Testis (tissue), 3 donors: ENCODE results near the gene TMEM184A. TPM values are rescaled to one million over a fixed set of nuclear protein-coding genes. Genes with fewer than 3 reads are reported as not detected.

Experiments
- DNase-seq: peaks from one replicate; pipeline ENCODE4 v3.0.0-alpha.2; 2019
- H3K27ac ChIP-seq, 2 donors: fragments of 200-600 bp; sonication (generic); one replicate each; pipeline ENCODE4 v1.5.1; 2019
- H3K27me3 ChIP-seq: fragments of 200-600 bp; sonication (generic); one replicate; pipeline ENCODE4 v1.5.1; 2019
- H3K36me3 ChIP-seq: fragments of 200-600 bp; sonication (generic); one replicate; pipeline ENCODE4 v1.5.1; 2017; ENCODE audit warnings: low read depth; ENCODE audit errors: missing control alignments
- H3K4me1 ChIP-seq: fragments of 200-600 bp; sonication (generic); one replicate; pipeline ENCODE4 v1.5.1; 2019
- H3K4me3 ChIP-seq, 2 donors: fragments of 200-600 bp; sonication (generic); one replicate each; pipeline ENCODE4 v1.5.1; 2017 to 2019
- H3K9me3 ChIP-seq: fragments of 200-600 bp; sonication (generic); one replicate; pipeline ENCODE4 v1.5.1; 2017
- CTCF ChIP-seq, 3 experiments: fragments of 450-650 bp in 2 of 3; fragments of 200-600 bp in 1 of 3; sonication (generic) in 1 of 3; IDR thresholded peaks; one replicate each; pipeline ENCODE4 v1.5.1; 2016 to 2019; ENCODE audit warnings: antibody characterized with exemption in 3 of 3, mild to moderate bottlenecking in 2 of 3, moderate library complexity in 1 of 3
- POLR2A ChIP-seq: fragments of 450-650 bp; IDR thresholded peaks from one replicate; pipeline ENCODE4 v1.6.1; 2017; ENCODE audit warnings: antibody characterized with exemption, mild to moderate bottlenecking, moderate library complexity
- WGBS, 2 donors: methylation state at CpG; one replicate each; pipeline ENCODE4 v1.1.5; 2018; 5-methylcytosine and 5-hydroxymethylcytosine counted together
- intact Hi-C: fragments of 100-400 bp; cut with DNase I; formaldehyde crosslinking; loops from one replicate; pipeline ENCODE4 v1.15.1; 2023; ENCODE audit warnings: low total_unique reads
- polyA plus RNA-seq: library from polyadenylated mRNA; stranded (reverse); fragments of 350-450 nt; fragmentation: Illumina TruSeq; extraction: RNeasy Lipid Tissue Mini Kit (QIAGEN cat#74804); gene quantifications from one replicate; pipeline ENCODE4 v1.2.3, GENCODE V29; 2014; ENCODE audit warnings: low read depth, low replicate concordance; ENCODE audit not compliant: insufficient read depth
- total RNA-seq, 2 donors: library from RNA; depleted of rRNA; stranded (reverse); fragments of >200 nt; gene quantifications; one replicate each; pipeline ENCODE4 v1.2.3, GENCODE V29; 2016

Gene TMEM184A
- total and polyA plus RNA-seq, 3 donors from 2014 or later = 7.1 to 20.9 (median 18.7) TPM

GRCh38 chr7:1576521-1577253 is 20.7 kb upstream of the TMEM184A start:
- no peaks in the 10 kb centered on the region for H3K27me3 ChIP-seq
- intact Hi-C loops = loop anchor here (10.0 kb wide), 1 partner anchor 638 kb away; no protein-coding TSS in a partner anchor

GRCh38 chr7:1575809-1576208 is 19.8 kb upstream of the TMEM184A start:
- Histone ChIP-seq H3K9me3 (no peaks in the 10 kb centered on the region), H3K4me3 (no peak overlapping the region), H3K4me1 (peaks cover 17% of the 10 kb centered on the region), H3K27me3 (no peaks in the 10 kb centered on the region), H3K27ac (no peak overlapping the region), H3K36me3 (no peaks in the 10 kb centered on the region)
- no peak for DNase-seq
- intact Hi-C loops = loop anchor here (10.0 kb wide), 1 partner anchor 639 kb away; no protein-coding TSS in a partner anchor
- TF ChIP-seq POLR2A (no peak), CTCF (IDR thresholded peaks at IDR 0.05) (no peak)
- 87 to 98% methylated on average over 7 of the region's 7 CpGs for WGBS, 2 donors

More at GRCh38 chr7:1576521-1577253, 20.7 kb upstream of the TMEM184A start:
- TF ChIP-seq POLR2A (no peak), CTCF (IDR thresholded peaks at IDR 0.05) (no peak)
- 77 to 80% methylated on average over 15 of the region's 15 CpGs for WGBS, 2 donors
- H3K36me3 ChIP-seq = no peaks in the 10 kb centered on the region
- peaks cover 8% of the 10 kb centered on the region for H3K4me1 ChIP-seq
- H3K27ac ChIP-seq = no peak overlapping the region
- no peak for DNase-seq
- no peak overlapping the region for H3K4me3 ChIP-seq
- no peaks in the 10 kb centered on the region for H3K9me3 ChIP-seq

- no peak for TF ChIP-seq CTCF (IDR thresholded peaks at IDR 0.05)
- TF ChIP-seq POLR2A = no peak
- Histone ChIP-seq H3K4me1 (peaks cover 22% of the 10 kb centered on the region), H3K27ac (peak overlapping the region in 1 of 2 donors; percentile 96), H3K36me3 (no peaks in the 10 kb centered on the region), H3K27me3 (no peaks in the 10 kb centered on the region), H3K4me3 (no peak overlapping the region), H3K9me3 (no peaks in the 10 kb centered on the region)
- WGBS, 2 donors = 81 to 84% methylated on average over 7 of the region's 7 CpGs
- DNase-seq = no peak
- intact Hi-C loops = loop anchor here (10.0 kb wide), 1 partner anchor 643 kb away; no protein-coding TSS in a partner anchor
Observed at GRCh38 chr7:1572111-1572822, 16.3 kb upstream of the TMEM184A start.

GRCh38 chr7:1569833-1570632 is 14.0 kb upstream of the TMEM184A start, which contains the start of gene PSMG3:
PSMG3 (minus strand) TSS chr7:1570032; CDS start chr7:1569339, 693 bp downstream.
- Histone ChIP-seq H3K27me3 (no peaks in the 10 kb centered on the region), H3K9me3 (no peaks in the 10 kb centered on the region), H3K4me3 (peak within 1 kb of the TSS; percentile 96 to 98), H3K27ac (peak within 1 kb of the TSS; percentile 96 to 97), H3K36me3 (no peaks in the 10 kb centered on the region), H3K4me1 (peaks cover 22% of the 10 kb centered on the region)
- peak in 2 of 3 experiments; percentile 32 to 37 for TF ChIP-seq CTCF (IDR thresholded peaks at IDR 0.05)
- peak; percentile 66 for TF ChIP-seq POLR2A
- 0 to 1% methylated on average over 15 to 58 of the region's 95 CpGs for WGBS, 2 donors
- intact Hi-C loops = loop anchor here (10.0 kb wide), 1 partner anchor 645 kb away; no protein-coding TSS in a partner anchor
- DNase-seq = peak; percentile 94
